PC-3 (cell line): ENCODE measurements around the gene MCF2L2. TPM values are rescaled to one million over a fixed set of nuclear protein-coding genes. Genes with fewer than 3 reads are reported as not detected.

Experiments used
- ATAC-seq: fragments of 200-7000 bp; cut with Tn5 transposase; 2 replicates; pipeline ENCODE4 v1.9.1; 2020; ENCODE audit warnings: mild to moderate bottlenecking, moderate library complexity
- BruUV-seq: library from RNA; stranded (reverse); fragments of 400-500 nt; replicated peaks from 2 replicates; lab custom pipeline; 2021; lab: Mats Ljungman, UMichigan
- CTCF ChIA-PET: fragments of 300-600 bp; sonication (Branson Sonifier 250); formaldehyde crosslinking; loops from one replicate; lab custom pipeline; 2022; ENCODE audit warnings: antibody characterized with exemption; lab: Charles Lee
- POLR2A ChIA-PET: fragments of 300-600 bp; sonication (Branson Sonifier 250); formaldehyde crosslinking; loops from one replicate; lab custom pipeline; 2022; ENCODE audit warnings: antibody characterized with exemption; ENCODE audit not compliant: unreplicated experiment; lab: Charles Lee
- DNase-seq: peaks from one replicate; pipeline ENCODE4 v3.0.0-alpha.2; 2015
- H2AFZ ChIP-seq: fragments of 300-600 bp; sonication (generic); 2 replicates; pipeline ENCODE4 v1.6.0; 2016; ENCODE audit warnings: antibody characterized with exemption, low read length
- H3F3A ChIP-seq: fragments of 300-600 bp; sonication (generic); one replicate; pipeline ENCODE4 v1.6.0; 2017; ENCODE audit warnings: antibody characterized with exemption, low read length, control low read depth, mild to moderate bottlenecking; ENCODE audit not compliant: unreplicated experiment
- H3K27ac ChIP-seq: fragments of 300-600 bp; sonication (generic); 2 replicates; pipeline ENCODE4 v1.5.1; 2016; ENCODE audit warnings: mild to moderate bottlenecking, low read length
- H3K27me3 ChIP-seq: fragments of 300-600 bp; sonication (generic); 2 replicates; pipeline ENCODE4 v1.6.1; 2016; ENCODE audit warnings: low read length, mixed read lengths
- H3K36me3 ChIP-seq: fragments of 300-600 bp; sonication (generic); 2 replicates; pipeline ENCODE4 v1.6.1; 2016; ENCODE audit warnings: low read depth, mixed run types, low read length, mixed read lengths
- H3K4me1 ChIP-seq: fragments of 300-600 bp; sonication (generic); 2 replicates; pipeline ENCODE4 v1.5.1; 2016; ENCODE audit warnings: low read length; ENCODE audit not compliant: insufficient read depth
- H3K4me2 ChIP-seq: fragments of 300-600 bp; sonication (generic); 2 replicates; pipeline ENCODE4 v1.6.0; 2016; ENCODE audit warnings: low read length
- H3K4me3 ChIP-seq: fragments of 300-600 bp; sonication (generic); 2 replicates; pipeline ENCODE4 v1.5.1; 2016; ENCODE audit warnings: mild to moderate bottlenecking, low read length, mixed read lengths
- H3K79me2 ChIP-seq: fragments of 300-600 bp; sonication (generic); 2 replicates; pipeline ENCODE4 v1.6.1; 2017; ENCODE audit warnings: low read length, mixed read lengths
- H3K9ac ChIP-seq: fragments of 300-600 bp; sonication (generic); 2 replicates; pipeline ENCODE4 v1.6.0; 2016; ENCODE audit warnings: mild to moderate bottlenecking, low read length
- H3K9me2 ChIP-seq: fragments of 300-600 bp; sonication (generic); replicated peaks from 2 replicates; pipeline ENCODE4 v1.6.1; 2016; ENCODE audit warnings: mixed run types, low read length, mixed read lengths
- H3K9me3 ChIP-seq: fragments of 300-600 bp; sonication (generic); 2 replicates; pipeline ENCODE4 v1.6.1; 2016; ENCODE audit warnings: low read length, mixed read lengths
- H4K20me1 ChIP-seq: fragments of 300-600 bp; sonication (generic); 2 replicates; pipeline ENCODE4 v1.6.1; 2016; ENCODE audit warnings: low read length, mixed read lengths
- EZH2 ChIP-seq: fragments of 300-600 bp; sonication (generic); IDR thresholded peaks from one replicate; pipeline ENCODE4 v1.6.1; 2017; ENCODE audit warnings: antibody characterized with exemption, mild to moderate bottlenecking, low read length; ENCODE audit not compliant: unreplicated experiment
- EZH2phosphoT487 ChIP-seq: fragments of 300-600 bp; sonication (generic); IDR thresholded peaks from 2 replicates; pipeline ENCODE4 v1.6.1; 2018; ENCODE audit warnings: mild to moderate bottlenecking, antibody characterized with exemption, low read length, borderline replicate concordance
- intact Hi-C: fragments of 100-400 bp; cut with micrococcal nuclease; formaldehyde crosslinking; loops from 2 replicates; pipeline ENCODE4 v1.9.0; 2023
- total RNA-seq: library from RNA; depleted of rRNA; stranded (reverse); fragments of >200 nt; gene quantifications from 2 replicates; pipeline ENCODE4 v1.2.3, GENCODE V29; 2014
- TF ChIP-seq, protein P1 (sequence below): fragments of 300-600 bp; sonication (generic); conservative IDR thresholded peaks from 2 replicates; pipeline ENCODE4 v1.5.1; 2017; ENCODE audit warnings: antibody characterized with exemption, low read depth, mild to moderate bottlenecking, low read length

The MCF2L2 gene
- total RNA-seq, 1 experiment from 2014 or later: 3.6 TPM

DNA sequence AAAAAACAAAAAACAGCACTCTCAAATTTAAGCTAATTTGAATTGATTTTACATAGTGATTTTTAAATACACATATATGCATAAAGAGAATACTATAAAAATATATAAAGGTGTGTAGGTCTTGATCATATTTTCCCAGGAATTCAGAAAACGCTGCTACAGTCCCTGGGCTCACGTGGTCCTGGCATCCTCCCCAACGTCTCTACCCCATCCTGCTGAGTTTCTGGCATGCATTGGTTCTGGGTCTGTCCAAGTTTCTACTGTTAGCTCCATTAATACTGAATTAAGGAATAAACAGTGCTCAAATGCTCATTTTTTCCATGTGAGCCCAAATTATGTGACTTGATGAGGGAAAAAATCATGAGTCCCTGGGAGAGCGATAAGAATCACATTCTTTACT, 233.2 kb downstream of the MCF2L2 start:
- no peaks in the 10 kb centered on the region for H3K9me2 ChIP-seq
- H3K4me2 ChIP-seq: no peak overlapping the region
- H3K9me3 ChIP-seq: no peaks in the 10 kb centered on the region
- POLR2A ChIA-PET: no interaction called here
- no peaks in the 10 kb centered on the region for H3K36me3 ChIP-seq
- H3K4me1 ChIP-seq: peaks cover 24% of the 10 kb centered on the region
- H3F3A ChIP-seq: peaks cover 3% of the 10 kb centered on the region
- H3K79me2 ChIP-seq: no peaks in the 10 kb centered on the region
- DNase-seq: no peak
- CTCF ChIA-PET: no interaction called here
- no peaks in the 10 kb centered on the region for H4K20me1 ChIP-seq
- no peak overlapping the region for H3K4me3 ChIP-seq
- H3K27ac ChIP-seq: no peak overlapping the region
- H2AFZ ChIP-seq: no peak overlapping the region
- TF ChIP-seq EZH2 (no peak), EZH2phosphoT487 (no peak)
- TF ChIP-seq, protein P1, sequence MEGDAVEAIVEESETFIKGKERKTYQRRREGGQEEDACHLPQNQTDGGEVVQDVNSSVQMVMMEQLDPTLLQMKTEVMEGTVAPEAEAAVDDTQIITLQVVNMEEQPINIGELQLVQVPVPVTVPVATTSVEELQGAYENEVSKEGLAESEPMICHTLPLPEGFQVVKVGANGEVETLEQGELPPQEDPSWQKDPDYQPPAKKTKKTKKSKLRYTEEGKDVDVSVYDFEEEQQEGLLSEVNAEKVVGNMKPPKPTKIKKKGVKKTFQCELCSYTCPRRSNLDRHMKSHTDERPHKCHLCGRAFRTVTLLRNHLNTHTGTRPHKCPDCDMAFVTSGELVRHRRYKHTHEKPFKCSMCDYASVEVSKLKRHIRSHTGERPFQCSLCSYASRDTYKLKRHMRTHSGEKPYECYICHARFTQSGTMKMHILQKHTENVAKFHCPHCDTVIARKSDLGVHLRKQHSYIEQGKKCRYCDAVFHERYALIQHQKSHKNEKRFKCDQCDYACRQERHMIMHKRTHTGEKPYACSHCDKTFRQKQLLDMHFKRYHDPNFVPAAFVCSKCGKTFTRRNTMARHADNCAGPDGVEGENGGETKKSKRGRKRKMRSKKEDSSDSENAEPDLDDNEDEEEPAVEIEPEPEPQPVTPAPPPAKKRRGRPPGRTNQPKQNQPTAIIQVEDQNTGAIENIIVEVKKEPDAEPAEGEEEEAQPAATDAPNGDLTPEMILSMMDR: no peak
- H3K9ac ChIP-seq: no peak overlapping the region
- H3K27me3 ChIP-seq: no peaks in the 10 kb centered on the region
- no peak for ATAC-seq
- no TSS peak for BruUV-seq
- intact Hi-C loops: no loop called here

DNA sequence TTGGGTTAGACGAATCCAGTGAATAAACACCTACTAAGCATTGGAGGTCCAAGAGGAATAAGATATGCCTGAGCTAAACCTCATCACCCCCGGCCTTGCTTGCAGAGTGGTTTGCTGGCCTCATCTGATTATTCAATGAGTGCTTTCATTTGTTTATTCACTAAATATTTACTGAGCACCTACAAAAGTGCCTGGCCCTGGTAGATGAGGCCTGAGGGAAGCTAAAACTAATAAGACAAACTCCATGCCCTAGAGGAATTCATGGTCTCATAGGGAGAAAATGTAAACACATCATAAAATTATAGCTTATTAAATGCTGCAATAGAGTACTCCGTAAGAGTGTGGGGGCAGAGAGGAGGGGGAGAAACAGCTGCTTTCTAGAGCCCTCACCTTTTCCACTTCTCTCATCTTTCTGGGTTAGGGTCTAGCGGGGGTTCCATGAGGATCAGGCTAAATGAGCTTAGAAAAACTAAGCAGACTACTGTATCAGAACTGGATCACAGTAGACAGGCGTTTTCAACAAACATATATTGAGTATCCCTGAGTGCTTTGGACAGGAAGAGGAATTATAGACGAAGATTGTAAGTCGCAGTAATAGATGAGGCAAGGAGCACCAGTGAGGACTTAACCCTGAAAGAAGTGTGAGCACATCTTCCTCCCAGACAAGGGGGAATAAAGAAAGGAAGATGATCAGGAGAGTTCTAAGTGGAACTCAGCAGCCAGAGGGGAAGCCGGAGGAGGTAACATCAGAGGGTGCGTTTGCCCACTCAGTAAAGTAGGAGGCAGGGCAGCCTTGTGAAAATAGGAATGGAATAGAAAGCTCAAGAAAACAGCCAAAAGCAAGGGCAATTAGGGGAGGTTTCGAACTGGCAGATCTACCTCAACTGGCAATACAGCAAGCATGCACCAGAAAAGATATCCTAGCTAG, 234.4 kb downstream of the MCF2L2 start:
- Histone ChIP-seq H3K4me3 (peak overlapping the region; percentile 12; the same call in 1 of the 2 replicates), H3K36me3 (no peaks in the 10 kb centered on the region), H3F3A (peaks cover 3% of the 10 kb centered on the region), H3K27ac (peak overlapping the region; percentile 77), H3K9ac (peak overlapping the region; percentile 12), H4K20me1 (no peaks in the 10 kb centered on the region), H2AFZ (peak overlapping the region; percentile 25), H3K27me3 (no peaks in the 10 kb centered on the region), H3K9me2 (no peaks in the 10 kb centered on the region), H3K79me2 (no peaks in the 10 kb centered on the region), H3K9me3 (no peaks in the 10 kb centered on the region), H3K4me1 (peaks cover 24% of the 10 kb centered on the region), H3K4me2 (peak overlapping the region; percentile 71)
- ChIA-PET POLR2A (interaction anchor here (0.5 to 1.0 kb wide), 5 partner anchors 10 to 421 kb away, joined by 3 to 6 read pairs (median 4); no protein-coding TSS in a partner anchor), CTCF (interaction anchor here (0.6 to 1.8 kb wide), 4 partner anchors 9 to 189 kb away, joined by 4 to 15 read pairs (median 6); partner anchors contain the start of gene B3GNT5)
- TF ChIP-seq EZH2 (no peak), EZH2phosphoT487 (no peak)
- TF ChIP-seq, protein P1: no peak
- peak; percentile 90 for DNase-seq
- TSS peak; percentile 46 for BruUV-seq
- ATAC-seq: peak; percentile 90
- intact Hi-C loops: loop anchor here (1.0 kb wide), 1 partner anchor 59 kb away; the partner anchor contains the start of gene B3GNT5
